GM15510 (cell line): ENCODE measurements around the gene LMO7.

Experiments
- POLR2A ChIP-seq: IDR thresholded peaks from 3 replicates; pipeline ENCODE4 v1.6.1; 2011; ENCODE audit warnings: borderline replicate concordance; ENCODE audit not compliant: insufficient read length; ENCODE audit errors: extremely low read depth

LMO7 gene

DNA sequence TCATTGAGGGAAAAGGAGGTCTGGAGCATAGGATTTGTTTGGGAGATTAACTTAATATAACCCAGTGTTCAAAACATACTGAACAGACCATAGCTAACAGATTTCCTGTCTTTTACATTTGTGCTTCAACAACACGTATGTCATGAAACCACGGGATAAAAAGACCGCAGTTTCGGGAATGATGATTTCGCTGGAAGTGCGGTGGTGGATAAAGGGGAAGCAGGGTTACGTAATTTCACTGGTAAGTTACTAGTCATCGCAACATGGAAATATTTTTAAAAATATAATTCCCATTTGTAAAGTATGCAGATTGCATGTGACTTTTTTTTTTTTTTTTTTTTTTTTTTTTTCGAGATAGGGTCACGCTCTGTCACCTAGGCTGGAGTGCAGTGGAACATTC lies 237.4 kb downstream of the LMO7 start:
- no peak for TF ChIP-seq POLR2A

DNA sequence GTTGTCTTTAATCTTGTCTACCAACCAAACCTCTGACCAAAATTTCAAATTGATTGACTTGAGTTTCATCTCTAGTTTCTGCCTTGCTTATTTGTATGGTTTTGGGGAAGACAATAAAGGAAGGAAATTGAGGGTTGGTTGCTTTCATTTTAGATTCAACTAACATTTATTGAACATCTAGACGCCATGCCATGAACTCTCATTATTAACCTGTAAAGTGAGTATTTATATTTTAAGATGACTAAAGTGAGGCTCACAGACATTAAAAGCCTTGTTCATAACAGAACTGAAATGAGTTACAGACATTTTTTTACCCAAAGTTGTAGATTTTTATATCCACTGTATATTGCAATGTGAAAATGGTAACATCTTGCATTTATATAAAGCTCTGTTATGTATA lies 239.3 kb downstream of the LMO7 start:
- no peak for TF ChIP-seq POLR2A

DNA sequence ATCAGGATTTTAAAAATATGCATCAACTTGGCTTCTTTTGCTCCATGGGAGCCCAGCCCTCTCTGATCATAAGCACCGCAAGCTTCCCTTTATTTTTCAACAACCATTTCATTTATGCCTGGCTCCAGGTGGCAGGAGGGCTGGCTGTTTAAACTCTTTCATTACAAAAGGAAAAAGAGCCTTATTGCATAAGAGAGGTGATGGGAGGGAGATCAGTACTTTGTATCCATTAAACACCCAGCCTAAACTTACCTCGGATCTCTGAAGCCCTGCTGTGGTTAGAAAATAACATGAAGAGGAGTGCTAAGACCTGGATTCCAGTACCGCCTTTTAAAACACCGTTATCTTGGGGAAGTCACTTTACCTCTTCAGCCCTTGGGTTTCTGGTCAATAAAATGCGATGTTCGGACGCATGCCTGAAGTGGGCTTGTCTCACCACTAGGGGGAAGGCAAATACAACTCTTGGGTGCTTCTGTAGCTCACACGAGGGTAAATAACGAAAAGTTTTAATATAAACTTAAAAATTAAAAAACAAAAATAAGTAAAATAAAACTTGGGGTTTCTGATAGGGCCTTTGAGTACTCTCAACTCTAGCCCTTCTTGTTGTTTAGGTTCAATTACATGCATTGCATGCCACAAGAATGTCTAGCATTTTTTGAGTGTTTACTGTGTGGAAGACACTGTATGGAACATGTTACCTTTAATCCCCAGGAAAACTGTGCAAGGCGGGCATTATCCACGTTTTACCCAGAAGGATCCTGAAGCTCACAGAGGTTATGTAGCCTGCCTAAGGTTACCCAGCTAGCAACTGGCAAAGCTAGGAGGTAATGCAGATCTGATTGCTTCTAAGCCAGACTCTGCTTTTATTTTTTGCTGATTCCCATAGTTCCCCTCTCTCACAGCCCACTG lies 240.3 kb downstream of the LMO7 start:
- no peak for TF ChIP-seq POLR2A

DNA sequence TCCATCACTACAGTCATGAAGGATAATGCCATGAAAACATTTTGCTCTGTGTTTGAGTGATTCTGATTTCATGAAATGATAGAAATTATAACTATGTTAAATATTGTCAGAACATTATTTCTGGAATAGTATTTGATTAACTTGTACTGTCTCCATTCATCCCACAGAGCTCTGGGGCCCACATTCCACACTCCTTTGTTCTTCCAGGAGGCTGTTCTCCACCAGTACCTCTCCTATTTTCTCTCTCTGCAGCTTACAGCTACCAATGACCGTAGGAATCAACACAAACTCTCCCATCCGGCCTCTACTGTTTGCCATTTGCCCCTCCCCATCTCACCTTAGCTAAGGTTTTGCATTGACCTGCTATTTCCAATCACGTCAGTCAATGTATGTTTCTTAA lies 240.9 kb downstream of the LMO7 start:
- no peak for TF ChIP-seq POLR2A

DNA sequence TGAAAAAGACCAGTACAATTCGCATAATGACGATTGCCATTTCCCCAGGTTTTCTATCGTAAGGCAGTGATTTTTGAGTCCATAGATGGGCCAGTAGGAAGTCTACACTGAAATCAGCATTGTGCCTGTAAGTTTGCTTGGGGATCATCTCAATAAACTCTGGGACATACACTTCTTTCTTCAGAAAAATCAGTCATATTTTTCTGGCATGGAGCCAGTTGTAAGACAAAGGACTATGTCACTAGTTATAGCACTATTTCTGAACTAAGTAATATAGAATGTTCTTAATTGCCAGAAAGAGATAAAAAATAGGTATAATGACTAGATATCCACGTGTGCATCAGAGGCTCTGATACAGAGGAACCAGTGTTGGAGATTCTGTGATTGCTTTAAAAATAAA lies 243.5 kb downstream of the LMO7 start:
- TF ChIP-seq POLR2A = no peak

GRCh38 chr13:75881109-75881775 lies 245.1 kb downstream of the LMO7 start:
- TF ChIP-seq POLR2A = no peak

DNA sequence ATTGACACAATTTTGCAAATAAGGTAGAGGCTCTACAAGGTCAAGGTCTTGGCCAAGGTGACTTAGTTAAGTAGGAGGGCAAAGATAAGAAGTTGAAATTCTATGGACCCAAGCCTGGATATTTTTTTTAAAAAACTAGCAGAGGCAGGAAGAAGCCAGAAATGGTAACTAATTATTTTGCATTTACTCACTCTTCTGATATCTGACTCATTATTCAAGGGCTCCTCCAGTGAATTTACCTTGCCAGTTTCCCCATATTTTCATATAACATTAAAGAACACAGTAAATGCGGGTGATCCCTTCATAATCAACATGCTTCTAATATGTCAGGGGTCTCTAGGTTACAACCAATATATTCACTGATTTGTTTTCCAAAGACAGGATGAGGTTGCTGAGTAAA lies 246.1 kb downstream of the LMO7 start:
- TF ChIP-seq POLR2A = no peak

GRCh38 chr13:75889427-75889826 lies 253.3 kb downstream of the LMO7 start:
- no peak for TF ChIP-seq POLR2A

DNA sequence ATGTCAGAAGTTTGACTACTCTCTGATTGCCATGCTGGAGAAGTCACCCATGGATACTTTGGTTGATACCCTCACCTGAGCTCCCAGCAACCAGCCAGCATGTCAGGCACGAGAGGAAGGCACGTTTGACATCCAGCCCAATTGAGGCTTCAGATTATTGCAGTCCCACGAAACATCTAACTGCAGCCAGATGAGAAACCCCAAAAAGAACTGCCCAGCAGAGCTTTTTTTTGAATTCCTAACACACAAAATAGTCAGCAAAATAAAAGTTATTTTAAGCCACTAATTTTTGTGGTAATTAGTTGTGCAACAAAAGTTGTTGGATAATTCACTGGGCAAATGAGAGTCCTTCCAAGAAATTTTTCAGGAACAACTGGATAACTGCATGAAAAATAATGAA lies 259.0 kb downstream of the LMO7 start:
- TF ChIP-seq POLR2A = no peak

- TF ChIP-seq POLR2A = no peak
These were observed 260.1 kb downstream of the LMO7 start for GRCh38 chr13:75896271-75896670.

GRCh38 chr13:75897386-75897785 lies 261.3 kb downstream of the LMO7 start:
- TF ChIP-seq POLR2A = no peak

DNA sequence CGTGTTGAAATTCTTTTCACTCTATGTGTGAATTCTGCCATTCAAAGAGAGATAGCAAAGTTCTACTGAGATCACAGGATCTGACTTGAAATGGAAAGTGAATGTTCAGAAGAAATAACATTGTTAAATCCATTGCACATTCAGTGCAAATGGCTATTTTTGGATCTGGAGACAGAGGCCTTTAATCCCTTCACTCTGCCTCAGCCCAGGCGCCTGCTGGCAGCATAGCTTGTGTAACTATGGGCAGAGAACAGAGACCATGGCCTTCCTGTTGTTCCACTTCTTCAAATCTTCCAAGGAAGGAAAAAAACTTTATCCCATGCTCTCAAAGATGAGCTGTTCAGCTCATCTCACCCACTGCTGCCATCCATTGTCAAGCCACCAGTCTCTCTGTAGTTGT lies 265.4 kb downstream of the LMO7 start:
- no peak for TF ChIP-seq POLR2A

- no peak for TF ChIP-seq POLR2A
These were observed 266.3 kb downstream of the LMO7 start for GRCh38 chr13:75902166-75903104.

DNA sequence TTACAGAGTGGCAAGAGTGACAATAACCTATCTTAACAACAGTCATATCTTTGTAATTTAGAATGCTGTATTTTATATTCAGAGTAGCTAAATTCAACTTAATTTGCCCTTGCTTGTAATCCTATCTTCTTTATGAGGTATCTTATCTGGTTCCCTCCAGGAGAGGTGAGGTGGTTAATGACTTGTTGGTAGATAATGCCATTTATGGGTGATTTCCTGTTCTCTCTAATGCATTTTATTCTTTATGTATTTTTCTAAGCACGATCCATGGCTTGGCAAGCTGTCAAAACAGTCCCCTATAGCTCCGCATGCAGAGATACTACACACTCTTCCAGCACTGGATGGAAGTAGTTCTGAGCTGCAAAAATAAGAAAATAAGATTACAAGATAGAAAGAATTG lies 267.9 kb downstream of the LMO7 start:
- TF ChIP-seq POLR2A = no peak

DNA sequence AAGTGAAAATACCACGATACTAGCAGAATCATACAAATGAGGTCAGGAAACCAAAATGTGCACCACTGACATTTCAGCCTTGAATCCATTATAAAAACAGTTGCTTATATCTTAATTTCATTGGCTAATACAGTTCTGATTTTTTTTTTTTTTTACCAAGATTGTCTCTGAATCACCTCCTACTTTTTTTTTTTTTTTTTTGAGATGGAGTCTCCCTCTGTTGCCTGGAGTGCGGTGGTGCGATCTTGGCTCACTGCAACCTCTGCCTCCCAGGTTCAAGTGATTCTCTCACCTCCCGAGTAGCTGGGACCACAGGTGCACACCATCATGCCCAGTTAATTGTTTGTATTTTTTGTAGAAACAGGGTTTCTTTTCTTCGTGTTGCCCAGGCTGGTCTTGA lies 270.2 kb downstream of the LMO7 start:
- TF ChIP-seq POLR2A = no peak
